Measurements from ENCODE around the gene NOTCH4.

NOTCH4 gene

DNA sequence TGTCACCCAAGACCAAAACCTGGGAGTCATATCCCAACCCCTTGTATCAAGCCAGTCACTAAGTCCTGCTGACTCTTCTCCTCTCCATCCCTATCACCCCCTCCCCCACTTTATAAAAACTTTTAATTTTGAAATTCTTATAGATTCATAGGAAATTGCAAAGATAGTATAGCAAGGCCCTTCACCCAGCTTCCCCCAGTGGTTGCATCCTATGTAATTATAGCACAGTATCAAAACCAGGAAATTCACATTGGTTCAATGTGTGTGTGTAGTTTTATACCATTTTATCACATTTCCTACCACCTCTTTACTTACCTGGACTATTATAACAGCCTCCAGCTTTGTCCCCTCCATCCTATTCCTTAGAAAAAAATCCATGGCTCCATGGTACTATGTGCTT lies 65.8 kb downstream of the NOTCH4 start:
- TF ChIP-seq CTCF (IDR thresholded peaks at IDR 0.05): no peak

DNA sequence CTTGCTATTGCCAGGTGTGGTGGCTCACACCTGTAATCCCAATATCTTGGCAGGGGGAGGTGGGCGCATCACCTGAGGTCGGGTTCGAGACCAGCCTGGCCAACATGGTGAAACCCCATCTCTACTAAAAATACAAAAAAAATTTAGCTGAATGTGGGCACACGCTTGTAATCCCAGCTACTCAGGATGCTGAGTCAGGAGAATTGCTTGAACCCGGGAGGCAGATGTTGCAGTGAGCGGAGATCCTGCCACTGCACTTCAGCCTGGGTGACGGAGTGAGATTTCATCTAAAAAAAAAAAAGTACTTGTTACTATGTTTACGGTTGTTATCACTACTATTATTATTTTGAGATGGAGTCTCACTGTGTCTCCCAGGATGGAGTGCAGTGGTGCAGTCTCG lies 67.0 kb downstream of the NOTCH4 start:
- TF ChIP-seq CTCF (IDR thresholded peaks at IDR 0.05): no peak

GRCh38 chr6:32154514-32155161 lies 69.2 kb downstream of the NOTCH4 start:
- TF ChIP-seq CTCF (IDR thresholded peaks at IDR 0.05): peak; percentile 48; the same call in 1 of the 2 replicates

- no peak for TF ChIP-seq CTCF (IDR thresholded peaks at IDR 0.05)
Measured at GRCh38 chr6:32153564-32154513, 70.0 kb downstream of the NOTCH4 start, which contains the start of gene PPT2. PPT2 (plus strand) TSS chr6:32154141; CDS start chr6:32154595, 454 bp downstream.

DNA sequence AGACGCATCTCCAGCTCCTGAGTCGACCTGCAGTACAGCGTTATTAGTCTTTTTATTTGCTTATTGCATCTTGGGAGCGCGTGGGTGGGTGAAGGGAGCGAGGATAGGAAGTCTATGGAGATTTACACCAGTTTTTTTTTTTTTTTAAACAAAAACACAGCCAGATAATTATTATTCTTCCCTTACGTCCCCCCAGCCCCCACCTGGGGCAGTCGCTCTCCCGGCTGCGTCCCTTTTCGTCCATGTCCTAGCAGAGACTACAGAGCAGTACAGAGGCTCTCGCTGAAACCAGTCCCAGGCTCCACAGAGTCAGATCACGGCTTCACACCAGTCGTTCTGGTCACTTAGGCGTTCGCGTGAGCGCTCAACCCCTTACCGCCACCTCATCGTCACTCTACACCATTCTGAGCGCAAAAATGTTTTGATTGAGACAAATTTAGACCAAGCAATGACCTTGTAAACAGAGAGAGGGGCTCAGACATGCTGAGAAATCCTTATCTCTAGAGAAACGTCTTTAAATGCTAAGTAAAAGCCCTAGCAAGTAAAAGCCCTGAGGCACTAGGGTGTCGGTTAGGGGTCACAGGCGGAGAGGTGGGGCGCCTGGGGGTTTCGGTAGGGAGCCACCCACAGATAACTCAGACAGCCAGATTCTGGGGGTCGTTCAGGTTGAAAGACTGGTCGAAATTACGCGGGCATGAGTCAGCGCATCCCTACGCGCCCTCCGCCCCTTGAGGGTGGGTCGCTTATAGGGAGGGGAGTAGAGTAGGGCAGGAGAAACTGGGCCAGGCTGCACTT lies 70.9 kb downstream of the NOTCH4 start:
- no peak for TF ChIP-seq CTCF (IDR thresholded peaks at IDR 0.05)

DNA sequence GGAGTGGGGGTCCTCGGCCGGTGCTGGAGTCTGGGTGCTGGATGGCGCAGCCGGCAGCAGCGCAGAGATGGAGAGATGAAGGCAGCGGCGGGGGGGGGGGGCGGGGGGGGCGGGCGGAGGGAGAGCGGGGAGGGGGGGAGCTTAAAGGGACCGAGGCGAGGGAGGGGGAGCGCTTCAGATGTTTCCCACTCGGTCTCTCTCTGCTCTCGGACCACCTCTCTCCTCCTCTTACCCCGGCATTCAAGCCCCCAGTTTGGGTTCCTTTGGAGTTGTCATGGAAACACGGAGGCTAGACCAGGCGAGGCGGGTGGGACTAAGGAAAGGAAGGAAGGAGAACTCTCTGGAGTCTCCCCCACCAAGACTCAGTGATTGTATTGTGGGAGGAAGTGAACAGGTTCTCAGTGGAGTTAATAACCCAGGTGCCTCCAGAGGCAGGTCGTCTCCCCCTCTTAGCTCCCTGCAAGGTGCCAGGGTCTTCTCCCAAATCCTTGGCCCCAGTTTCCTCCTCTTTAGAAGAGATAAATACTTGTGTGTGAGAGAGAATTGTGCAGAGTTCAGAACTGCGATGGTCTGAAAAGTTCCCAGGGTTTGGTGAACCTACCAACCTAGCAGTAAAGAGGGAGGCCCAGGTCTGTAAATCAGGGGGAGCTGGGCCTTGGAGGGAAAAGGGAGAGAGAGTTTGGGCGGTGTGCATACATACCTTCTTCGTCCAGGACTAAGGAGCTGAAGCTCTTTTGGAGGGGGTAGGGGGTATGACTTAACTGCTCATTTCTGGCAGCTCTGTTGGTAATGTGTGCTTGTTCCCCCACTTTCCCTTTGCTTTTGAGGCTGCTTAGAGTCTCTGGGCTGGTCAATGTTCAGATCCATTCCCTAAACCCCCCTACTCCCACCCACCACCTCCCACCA lies 71.8 kb downstream of the NOTCH4 start, which contains the start of gene PRRT1:
PRRT1 (minus strand) TSS at position 77 of the 906 bp plus-strand sequence. CDS start 112 bp downstream, outside the sequence.
- TF ChIP-seq CTCF (IDR thresholded peaks at IDR 0.05): no peak

All from LNCAP (cell line).